ENCODE results near the gene MLX.
"Not testable (repeated sequence)": the region's sequence is repeated elsewhere in the genome, so short reads cannot be mapped to it uniquely, and the experiment has no call there.

The MLX gene

GRCh38 chr17:42547001-42547461 lies 19.9 kb upstream of the MLX start:
- peaks cover 5% of the 10 kb centered on the region for H3K36me3 ChIP-seq (ENCODE audit: control insufficient read depth, insufficient read depth, low read length)
- H3K27ac ChIP-seq (ENCODE audit: insufficient read depth, low read depth, low read length, poor library complexity, severe bottlenecking), result no peak overlapping the region
- peaks cover 4% of the 10 kb centered on the region for H3K4me1 ChIP-seq (ENCODE audit: control insufficient read depth, insufficient read depth, low read length)
- no peak overlapping the region for H3K4me3 ChIP-seq (ENCODE audit: insufficient read depth, low read depth, low read length)
- no peaks in the 10 kb centered on the region for H3K9me3 ChIP-seq (ENCODE audit: control insufficient read depth, low read length)
- H3K27me3 ChIP-seq (ENCODE audit: control insufficient read depth, insufficient read depth, low read length, poor library complexity, severe bottlenecking), result no peaks in the 10 kb centered on the region
- WGBS, 2 experiments, result 93 to 95% methylated on average over 23 of the region's 23 CpGs

- H3K27ac ChIP-seq (ENCODE audit: insufficient read depth, low read depth, low read length, poor library complexity, severe bottlenecking), result no peak overlapping the region
- 93 to 94% methylated on average over 14 of the region's 14 CpGs for WGBS, 2 experiments
- H3K36me3 ChIP-seq (ENCODE audit: control insufficient read depth, insufficient read depth, low read length), result peaks cover 5% of the 10 kb centered on the region
- no peaks in the 10 kb centered on the region for H3K9me3 ChIP-seq (ENCODE audit: control insufficient read depth, low read length)
- H3K4me1 ChIP-seq (ENCODE audit: control insufficient read depth, insufficient read depth, low read length), result peaks cover 4% of the 10 kb centered on the region
- peak overlapping the region; percentile 62 for H3K4me3 ChIP-seq (ENCODE audit: insufficient read depth, low read depth, low read length)
- no peaks in the 10 kb centered on the region for H3K27me3 ChIP-seq (ENCODE audit: control insufficient read depth, insufficient read depth, low read length, poor library complexity, severe bottlenecking)
Measured at GRCh38 chr17:42547698-42548069, 19.2 kb upstream of the MLX start.

GRCh38 chr17:42548070-42548837 lies 18.6 kb upstream of the MLX start:
- Histone ChIP-seq H3K27me3 (ENCODE audit: control insufficient read depth, insufficient read depth, low read length, poor library complexity, severe bottlenecking) (no peaks in the 10 kb centered on the region), H3K36me3 (ENCODE audit: control insufficient read depth, insufficient read depth, low read length) (peaks cover 1% of the 10 kb centered on the region), H3K4me3 (ENCODE audit: insufficient read depth, low read depth, low read length) (peak overlapping the region; percentile 62), H3K27ac (ENCODE audit: insufficient read depth, low read depth, low read length, poor library complexity, severe bottlenecking) (peak overlapping the region; percentile 79), H3K9me3 (ENCODE audit: control insufficient read depth, low read length) (no peaks in the 10 kb centered on the region), H3K4me1 (ENCODE audit: control insufficient read depth, insufficient read depth, low read length) (peaks cover 4% of the 10 kb centered on the region)
- WGBS, 2 experiments, result 11% methylated on average over 74 of the region's 74 CpGs

- no peak overlapping the region for H3K27ac ChIP-seq (ENCODE audit: insufficient read depth, low read depth, low read length, poor library complexity, severe bottlenecking)
- peaks cover 9% of the 10 kb centered on the region for H3K4me1 ChIP-seq (ENCODE audit: control insufficient read depth, insufficient read depth, low read length)
- peak overlapping the region; percentile 62 for H3K4me3 ChIP-seq (ENCODE audit: insufficient read depth, low read depth, low read length)
- no peaks in the 10 kb centered on the region for H3K9me3 ChIP-seq (ENCODE audit: control insufficient read depth, low read length)
- 85 to 87% methylated on average over 14 of the region's 14 CpGs for WGBS, 2 experiments
- H3K36me3 ChIP-seq (ENCODE audit: control insufficient read depth, insufficient read depth, low read length), result no peaks in the 10 kb centered on the region
- H3K27me3 ChIP-seq (ENCODE audit: control insufficient read depth, insufficient read depth, low read length, poor library complexity, severe bottlenecking), result no peaks in the 10 kb centered on the region
Measured at GRCh38 chr17:42548993-42549755, 17.7 kb upstream of the MLX start.

GRCh38 chr17:42552736-42553135 lies 14.2 kb upstream of the MLX start, which contains the start of gene HSD17B1:
TSS of gene HSD17B1 (plus strand) at chr17:42552923. CDS start at chr17:42552934, 11 bp downstream.
- not testable (repeated sequence) for H3K27ac ChIP-seq (ENCODE audit: insufficient read depth, low read depth, low read length, poor library complexity, severe bottlenecking); H3K4me1 ChIP-seq (ENCODE audit: control insufficient read depth, insufficient read depth, low read length); H3K9me3 ChIP-seq (ENCODE audit: control insufficient read depth, low read length); H3K36me3 ChIP-seq (ENCODE audit: control insufficient read depth, insufficient read depth, low read length); H3K27me3 ChIP-seq (ENCODE audit: control insufficient read depth, insufficient read depth, low read length, poor library complexity, severe bottlenecking)
- 93 to 95% methylated on average over 15 of the region's 15 CpGs for WGBS, 2 experiments
- peak within 1 kb of the TSS; percentile 59 for H3K4me3 ChIP-seq (ENCODE audit: insufficient read depth, low read depth, low read length)

GRCh38 chr17:42553161-42553818 lies 13.6 kb upstream of the MLX start:
- Histone ChIP-seq H3K36me3 (ENCODE audit: control insufficient read depth, insufficient read depth, low read length) (no peaks in the 10 kb centered on the region), H3K27ac (ENCODE audit: insufficient read depth, low read depth, low read length, poor library complexity, severe bottlenecking) (no peak overlapping the region), H3K9me3 (ENCODE audit: control insufficient read depth, low read length) (no peaks in the 10 kb centered on the region), H3K27me3 (ENCODE audit: control insufficient read depth, insufficient read depth, low read length, poor library complexity, severe bottlenecking) (no peaks in the 10 kb centered on the region), H3K4me3 (ENCODE audit: insufficient read depth, low read depth, low read length) (no peak overlapping the region), H3K4me1 (ENCODE audit: control insufficient read depth, insufficient read depth, low read length) (peaks cover 9% of the 10 kb centered on the region)
- 90 to 91% methylated on average over 45 of the region's 45 CpGs for WGBS, 2 experiments

GRCh38 chr17:42553866-42554249 lies 13.0 kb upstream of the MLX start:
- Histone ChIP-seq H3K36me3 (ENCODE audit: control insufficient read depth, insufficient read depth, low read length) (no peaks in the 10 kb centered on the region), H3K27ac (ENCODE audit: insufficient read depth, low read depth, low read length, poor library complexity, severe bottlenecking) (no peak overlapping the region), H3K27me3 (ENCODE audit: control insufficient read depth, insufficient read depth, low read length, poor library complexity, severe bottlenecking) (no peaks in the 10 kb centered on the region), H3K4me1 (ENCODE audit: control insufficient read depth, insufficient read depth, low read length) (peaks cover 8% of the 10 kb centered on the region), H3K4me3 (ENCODE audit: insufficient read depth, low read depth, low read length) (peak overlapping the region; percentile 59), H3K9me3 (ENCODE audit: control insufficient read depth, low read length) (no peaks in the 10 kb centered on the region)
- 72% methylated on average over 16 of the region's 16 CpGs for WGBS, 2 experiments

GRCh38 chr17:42554250-42555121 lies 12.4 kb upstream of the MLX start:
- H3K4me3 ChIP-seq (ENCODE audit: insufficient read depth, low read depth, low read length), result peak overlapping the region; percentile 59
- WGBS, 2 experiments, result 1 to 2% methylated on average over 82 of the region's 82 CpGs
- no peaks in the 10 kb centered on the region for H3K36me3 ChIP-seq (ENCODE audit: control insufficient read depth, insufficient read depth, low read length)
- peak overlapping the region; percentile 72 for H3K27ac ChIP-seq (ENCODE audit: insufficient read depth, low read depth, low read length, poor library complexity, severe bottlenecking)
- no peaks in the 10 kb centered on the region for H3K27me3 ChIP-seq (ENCODE audit: control insufficient read depth, insufficient read depth, low read length, poor library complexity, severe bottlenecking)
- no peaks in the 10 kb centered on the region for H3K9me3 ChIP-seq (ENCODE audit: control insufficient read depth, low read length)
- H3K4me1 ChIP-seq (ENCODE audit: control insufficient read depth, insufficient read depth, low read length), result peaks cover 5% of the 10 kb centered on the region

GRCh38 chr17:42555122-42555622 lies 11.7 kb upstream of the MLX start:
- Histone ChIP-seq H3K9me3 (ENCODE audit: control insufficient read depth, low read length) (no peaks in the 10 kb centered on the region), H3K4me3 (ENCODE audit: insufficient read depth, low read depth, low read length) (peak overlapping the region; percentile 59), H3K27me3 (ENCODE audit: control insufficient read depth, insufficient read depth, low read length, poor library complexity, severe bottlenecking) (no peaks in the 10 kb centered on the region), H3K4me1 (ENCODE audit: control insufficient read depth, insufficient read depth, low read length) (peaks cover 5% of the 10 kb centered on the region), H3K36me3 (ENCODE audit: control insufficient read depth, insufficient read depth, low read length) (no peaks in the 10 kb centered on the region), H3K27ac (ENCODE audit: insufficient read depth, low read depth, low read length, poor library complexity, severe bottlenecking) (peak overlapping the region; percentile 72)
- WGBS, 2 experiments, result 34 to 39% methylated on average over 4 of the region's 4 CpGs

All from ectodermal cell (in vitro differentiated cells).